CD8-positive, alpha-beta memory T cell (primary cell): ENCODE results near the gene GLIPR1L2. TPM values are rescaled to one million over a fixed set of nuclear protein-coding genes. Genes with fewer than 3 reads are reported as not detected.

Experiments
- CTCF ChIA-PET: fragments of 350-600 bp; sonication (Branson Sonifier 250); formaldehyde crosslinking; loops from one replicate; lab custom pipeline; 2021; ENCODE audit warnings: antibody characterized with exemption; lab: Charles Lee
- POLR2A ChIA-PET: fragments of 350-600 bp; sonication (Branson Sonifier 250); formaldehyde crosslinking; loops from one replicate; lab custom pipeline; 2021; ENCODE audit warnings: antibody characterized with exemption; lab: Charles Lee
- DNase-seq, 5 donors: peaks; one replicate each; pipeline versions ENCODE4 v3.0.0 to v3.0.0-alpha.2; 2020 to 2022; ENCODE audit warnings: mixed read lengths in 1 of 5
- H3K27ac ChIP-seq: one replicate; pipeline ENCODE4 v1.7.0; 2013; ENCODE audit warnings: low read depth, mild to moderate bottlenecking, low read length, moderate library complexity
- H3K27me3 ChIP-seq: 2 replicates; pipeline ENCODE4 v1.7.0; 2013; ENCODE audit warnings: low read length, mild to moderate bottlenecking; ENCODE audit not compliant: insufficient read depth, poor library complexity, severe bottlenecking
- H3K36me3 ChIP-seq: 2 replicates; pipeline ENCODE4 v1.7.0; 2013; ENCODE audit warnings: mild to moderate bottlenecking, low read length, moderate library complexity; ENCODE audit not compliant: insufficient read depth
- H3K4me1 ChIP-seq: 2 replicates; pipeline ENCODE4 v1.7.0; 2013; ENCODE audit warnings: mild to moderate bottlenecking, low read length, moderate library complexity; ENCODE audit not compliant: insufficient read depth
- H3K4me3 ChIP-seq: 2 replicates; pipeline ENCODE4 v1.7.0; 2013; ENCODE audit warnings: mild to moderate bottlenecking, low read length
- H3K9me3 ChIP-seq: 2 replicates; pipeline ENCODE4 v1.7.0; 2013; ENCODE audit warnings: mild to moderate bottlenecking, low read length
- H3K27ac Mint-ChIP-seq, 8 donors: one replicate each; pipeline ENCODE4 v1.8.0; 2020 to 2021; ENCODE audit warnings: mixed read lengths in 8 of 8, mild to moderate bottlenecking in 6 of 8, inconsistent platforms in 3 of 8, moderate library complexity in 3 of 8
- H3K27me3 Mint-ChIP-seq, 2 donors: one replicate each; pipeline ENCODE4 v1.8.0; 2020 to 2021; ENCODE audit warnings: mixed read lengths in 2 of 2, mild to moderate bottlenecking in 1 of 2, moderate library complexity in 1 of 2
- H3K36me3 Mint-ChIP-seq, 3 donors: one replicate each; pipeline ENCODE4 v1.8.0; 2020 to 2021; ENCODE audit warnings: mixed read lengths in 3 of 3, inconsistent platforms in 1 of 3, mild to moderate bottlenecking in 1 of 3
- H3K4me1 Mint-ChIP-seq, 3 donors: one replicate each; pipeline ENCODE4 v1.8.0; 2020 to 2021; ENCODE audit warnings: mixed read lengths in 3 of 3, inconsistent platforms in 1 of 3, mild to moderate bottlenecking in 1 of 3
- H3K4me3 Mint-ChIP-seq, 7 donors: one replicate each; pipeline ENCODE4 v1.8.0; 2020 to 2021; ENCODE audit warnings: mixed read lengths in 7 of 7, mild to moderate bottlenecking in 6 of 7, moderate library complexity in 4 of 7, inconsistent platforms in 2 of 7
- H3K9me3 Mint-ChIP-seq, 5 donors: one replicate each; pipeline ENCODE4 v1.8.0; 2020 to 2022; ENCODE audit warnings: mixed read lengths in 5 of 5, mild to moderate bottlenecking in 3 of 5, moderate library complexity in 2 of 5, inconsistent platforms in 1 of 5
- polyA plus RNA-seq: library from polyadenylated mRNA; unstranded; fragments of 300-500 nt; fragmentation: Illumina TruSeq; gene quantifications from one replicate; pipeline ENCODE4 v1.2.3, GENCODE V29; 2021
- total RNA-seq, 2 experiments: library from RNA; stranded (reverse); gene quantifications; one replicate each; pipeline ENCODE4 v1.2.3, GENCODE V29; 2021

GLIPR1L2 gene
- total and polyA plus RNA-seq, 3 experiments from 2014 or later = 0.92 TPM; not detected in 2

DNA sequence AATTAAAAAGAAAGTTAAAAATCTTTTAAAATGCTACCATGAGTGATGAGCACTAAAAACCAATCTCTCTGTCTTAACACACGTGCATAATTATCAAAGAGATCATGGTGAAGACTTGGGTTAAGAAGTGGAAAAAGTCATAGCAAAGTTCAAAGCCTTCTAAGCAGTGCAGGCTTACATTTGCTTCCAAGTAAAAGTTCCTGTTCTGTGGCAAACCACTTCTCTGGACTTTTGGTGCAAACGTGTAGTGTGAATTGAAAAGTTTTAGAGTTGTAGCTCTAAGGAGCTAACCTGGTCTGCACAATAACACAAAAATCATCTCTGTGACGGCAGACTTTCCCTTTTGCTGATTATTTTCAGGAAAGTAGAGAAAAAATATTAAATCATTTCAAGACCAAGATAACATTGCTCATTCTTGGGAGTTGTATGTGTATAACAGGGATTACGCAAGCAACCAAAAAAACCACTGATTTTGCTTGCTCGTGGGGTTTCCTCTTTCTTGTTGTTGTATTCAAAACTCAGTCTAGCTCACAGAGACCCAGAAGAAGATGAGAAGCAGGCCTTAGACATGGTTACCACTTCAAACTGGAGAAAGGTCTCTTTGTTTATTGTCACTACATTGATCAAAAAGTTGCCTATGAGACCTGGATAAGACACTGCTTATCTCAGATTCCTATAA lies 87.4 kb downstream of the GLIPR1L2 start:
- H3K36me3 ChIP-seq = no peaks in the 10 kb centered on the region
- Mint-ChIP-seq H3K27me3 (peaks cover 0 to 4% of the 10 kb centered on the region in 2 donors), H3K4me3 (peak overlapping the region; percentile 19 to 75 (median 47)), H3K4me1 (peaks cover 54 to 61% (median 60%) of the 10 kb centered on the region in 3 donors), H3K36me3 (peaks cover 0 to 24% (median 2%) of the 10 kb centered on the region in 3 donors), H3K9me3 (peaks cover 0 to 2% (median 0%) of the 10 kb centered on the region in 5 donors), H3K27ac (peak overlapping the region; percentile 86 to 98 (median 97))
- no peak overlapping the region for H3K27ac ChIP-seq
- H3K9me3 ChIP-seq = no peaks in the 10 kb centered on the region
- no peak overlapping the region for H3K4me3 ChIP-seq
- H3K4me1 ChIP-seq = peaks cover 52% of the 10 kb centered on the region
- no peaks in the 10 kb centered on the region for H3K27me3 ChIP-seq
- ChIA-PET POLR2A (interaction anchor here (1.7 kb wide), 1 partner anchor 1080 kb away, joined by 5 read pairs; no protein-coding TSS in a partner anchor), CTCF (interaction anchor here (1.9 to 4.7 kb wide), 3 partner anchors 22 to 82 kb away, joined by 5 to 27 read pairs (median 8); no protein-coding TSS in a partner anchor)
- peak in 3 of 5 donors; percentile 59 to 86 (median 67) for DNase-seq

DNA sequence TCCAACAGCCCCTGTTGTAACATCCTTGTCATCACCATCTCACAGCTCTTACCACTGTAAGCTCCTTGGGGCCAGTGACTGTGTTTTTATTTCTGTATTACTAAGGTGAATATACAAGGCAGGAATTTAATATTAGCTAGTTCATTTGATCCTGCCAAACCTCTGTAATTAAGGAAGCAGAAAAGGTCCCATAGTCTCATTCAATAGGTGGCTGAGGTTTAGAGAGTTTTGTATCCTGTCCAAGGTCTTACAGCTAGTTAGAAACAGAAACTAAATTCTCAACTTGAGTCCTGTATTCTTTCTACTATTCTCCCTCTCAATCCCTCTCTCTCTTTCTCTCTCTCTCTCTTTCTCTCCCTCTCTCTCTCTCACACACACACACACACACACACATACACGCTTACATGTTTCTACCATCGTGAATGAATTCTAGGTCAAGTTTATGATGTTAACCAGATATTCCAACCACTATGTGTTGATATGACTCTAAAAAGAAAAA lies 89.1 kb downstream of the GLIPR1L2 start:
- Histone ChIP-seq H3K27me3 (no peaks in the 10 kb centered on the region), H3K4me1 (peaks cover 64% of the 10 kb centered on the region), H3K4me3 (peak overlapping the region; percentile 80), H3K9me3 (no peaks in the 10 kb centered on the region), H3K36me3 (no peaks in the 10 kb centered on the region), H3K27ac (peak overlapping the region; percentile 80)
- peaks cover 0 to 2% (median 0%) of the 10 kb centered on the region in 5 donors for H3K9me3 Mint-ChIP-seq
- POLR2A ChIA-PET = interaction anchor here (0.6 to 1.8 kb wide), 10 partner anchors 20 to 1079 kb away, joined by 3 to 12 read pairs (median 4); partner anchors contain the start of genes GLIPR1L2, KRR1 and PHLDA1
- CTCF ChIA-PET = interaction anchor here (1.0 to 4.7 kb wide), 9 partner anchors 17 to 557 kb away, joined by 3 to 27 read pairs (median 4); partner anchors contain the start of genes GLIPR1L2 and PHLDA1
- H3K4me1 Mint-ChIP-seq = peaks cover 71 to 78% (median 78%) of the 10 kb centered on the region in 3 donors
- H3K4me3 Mint-ChIP-seq = peak overlapping the region; percentile 96 to 99 (median 97)
- peak overlapping the region; percentile 86 to 98 (median 97) for H3K27ac Mint-ChIP-seq
- peak in 1 of 5 donors; percentile 61 for DNase-seq
- peaks cover 0 to 2% of the 10 kb centered on the region in 2 donors for H3K27me3 Mint-ChIP-seq
- H3K36me3 Mint-ChIP-seq = peaks cover 0 to 42% (median 8%) of the 10 kb centered on the region in 3 donors

DNA sequence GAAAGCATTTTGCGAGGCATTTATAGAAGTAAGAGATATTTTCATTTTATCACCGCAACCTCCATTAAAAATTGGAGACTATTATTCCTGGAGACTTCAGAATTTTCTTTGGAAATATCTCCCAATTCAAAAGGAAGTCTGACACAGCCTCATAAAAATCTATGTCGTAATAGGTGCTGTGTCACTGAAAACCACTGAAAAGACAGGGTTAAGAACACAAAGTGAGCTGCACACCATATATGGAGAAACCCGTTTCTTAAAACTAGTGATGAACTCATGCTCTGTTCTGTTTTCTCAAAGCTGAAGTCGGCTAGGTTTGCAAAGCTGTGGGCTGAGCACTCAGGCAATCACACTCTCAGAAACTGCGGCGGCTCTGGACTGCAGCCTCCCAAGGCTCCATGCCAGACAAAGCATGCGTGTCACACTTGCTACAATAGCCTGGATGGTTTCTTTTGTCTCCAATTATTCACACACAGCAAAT lies 89.6 kb downstream of the GLIPR1L2 start, which contains the start of gene GLIPR1:
TSS of gene GLIPR1 (plus strand) at position 287 of the 481 bp plus-strand sequence. CDS start at position 413, 126 bp downstream.
- peak within 1 kb of the TSS; percentile 80 for H3K27ac ChIP-seq
- H3K4me1 Mint-ChIP-seq = peaks cover 75 to 83% (median 83%) of the 10 kb centered on the region in 3 donors

DNA sequence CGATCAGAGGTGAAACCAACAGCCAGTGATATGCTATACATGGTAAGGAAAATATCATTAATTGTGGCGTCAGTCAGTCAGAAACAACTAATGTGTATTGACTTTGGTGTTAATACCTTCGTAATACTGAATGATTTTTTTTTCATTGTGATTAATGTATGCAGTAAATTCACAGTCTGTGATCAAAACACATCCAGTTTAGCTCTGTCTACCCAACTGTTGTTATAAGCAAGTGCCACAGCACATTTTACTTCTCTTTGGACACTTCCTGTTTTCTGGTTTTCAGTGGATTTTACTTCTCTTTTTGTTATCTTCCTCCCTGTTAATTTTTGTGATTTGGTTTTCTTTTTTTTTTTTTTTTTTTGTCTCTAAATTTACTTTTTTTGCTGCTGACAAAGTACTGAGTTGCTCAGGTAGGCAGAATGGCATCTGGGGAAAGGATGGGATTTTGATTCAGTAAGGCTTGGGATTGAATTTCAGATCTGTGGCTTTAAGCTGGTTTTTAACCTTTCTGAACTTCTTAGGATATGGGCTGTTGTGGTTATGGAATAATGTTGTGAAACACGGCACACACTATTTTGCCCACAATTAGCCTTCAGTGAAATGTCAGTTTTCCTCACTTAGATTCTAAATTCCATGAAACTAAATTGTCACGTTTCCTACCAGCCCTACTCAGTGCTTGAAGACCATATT lies 90.3 kb downstream of the GLIPR1L2 start:
- DNase-seq = no peak
- ChIA-PET CTCF (interaction anchor here (1.0 to 4.7 kb wide), 7 partner anchors 18 to 550 kb away, joined by 3 to 27 read pairs (median 4); partner anchors contain the start of genes GLIPR1L2 and PHLDA1), POLR2A (interaction anchor here (0.7 to 1.8 kb wide), 9 partner anchors 24 to 598 kb away, joined by 3 to 12 read pairs (median 7); partner anchors contain the start of genes GLIPR1L2 and PHLDA1)
- H3K4me1 Mint-ChIP-seq = peaks cover 80 to 89% (median 88%) of the 10 kb centered on the region in 3 donors
- no peaks in the 10 kb centered on the region for H3K9me3 ChIP-seq
- H3K4me3 ChIP-seq = peak overlapping the region; percentile 80
- peaks cover 71% of the 10 kb centered on the region for H3K4me1 ChIP-seq
- H3K27me3 ChIP-seq = no peaks in the 10 kb centered on the region
- peaks cover 0 to 50% (median 12%) of the 10 kb centered on the region in 3 donors for H3K36me3 Mint-ChIP-seq
- H3K36me3 ChIP-seq = no peaks in the 10 kb centered on the region
- peak overlapping the region; percentile 96 to 99 (median 97) for H3K4me3 Mint-ChIP-seq
- H3K27me3 Mint-ChIP-seq = peaks cover 0 to 2% of the 10 kb centered on the region in 2 donors
- H3K9me3 Mint-ChIP-seq = peaks cover 0 to 2% (median 0%) of the 10 kb centered on the region in 5 donors
- peak overlapping the region; percentile 86 to 98 (median 97) for H3K27ac Mint-ChIP-seq
- H3K27ac ChIP-seq = peak overlapping the region; percentile 80

More for the DNA sequence above, 89.6 kb downstream of the GLIPR1L2 start, which contains the start of gene GLIPR1:
- Histone ChIP-seq H3K4me3 (peak within 1 kb of the TSS; percentile 80), H3K36me3 (no peaks in the 10 kb centered on the region), H3K4me1 (peaks cover 65% of the 10 kb centered on the region), H3K9me3 (no peaks in the 10 kb centered on the region), H3K27me3 (no peaks in the 10 kb centered on the region)
- Mint-ChIP-seq H3K27ac (peak within 1 kb of the TSS; percentile 86 to 98 (median 97)), H3K36me3 (peaks cover 0 to 45% (median 12%) of the 10 kb centered on the region in 3 donors), H3K27me3 (peaks cover 0 to 2% of the 10 kb centered on the region in 2 donors), H3K4me3 (peak within 1 kb of the TSS; percentile 96 to 99 (median 97)), H3K9me3 (peaks cover 0 to 2% (median 0%) of the 10 kb centered on the region in 5 donors)
- ChIA-PET POLR2A (interaction anchor here (0.7 to 1.8 kb wide), 10 partner anchors 23 to 599 kb away, joined by 3 to 12 read pairs (median 6); partner anchors contain the start of genes GLIPR1L2, KRR1 and PHLDA1), CTCF (interaction anchor here (1.0 to 4.7 kb wide), 8 partner anchors 17 to 556 kb away, joined by 3 to 27 read pairs (median 4); partner anchors contain the start of genes GLIPR1L2 and PHLDA1)
- peak; percentile 43 to 84 (median 77) for DNase-seq

DNA sequence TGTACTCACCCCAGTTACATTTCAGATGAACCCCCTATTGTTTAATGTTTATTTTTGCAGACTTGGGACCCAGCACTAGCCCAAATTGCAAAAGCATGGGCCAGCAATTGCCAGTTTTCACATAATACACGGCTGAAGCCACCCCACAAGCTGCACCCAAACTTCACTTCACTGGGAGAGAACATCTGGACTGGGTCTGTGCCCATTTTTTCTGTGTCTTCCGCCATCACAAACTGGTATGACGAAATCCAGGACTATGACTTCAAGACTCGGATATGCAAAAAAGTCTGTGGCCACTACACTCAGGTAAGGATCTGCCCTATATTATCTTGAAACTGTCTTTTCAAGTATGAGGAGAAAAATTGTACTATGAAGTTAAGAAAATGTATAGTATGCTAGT lies 90.9 kb downstream of the GLIPR1L2 start:
- ChIA-PET POLR2A (interaction anchor here (0.7 to 1.4 kb wide), 3 partner anchors 10 to 181 kb away, joined by 4 to 10 read pairs (median 6); no protein-coding TSS in a partner anchor), CTCF (interaction anchor here (3.5 to 4.7 kb wide), 3 partner anchors 25 to 90 kb away, joined by 18 to 27 read pairs (median 18); partner anchors contain the start of gene GLIPR1L2)
- H3K36me3 ChIP-seq = no peaks in the 10 kb centered on the region
- Mint-ChIP-seq H3K36me3 (peaks cover 0 to 56% (median 15%) of the 10 kb centered on the region in 3 donors), H3K27ac (peak overlapping the region; percentile 86 to 98 (median 97)), H3K27me3 (peaks cover 0 to 2% of the 10 kb centered on the region in 2 donors), H3K4me3 (peak overlapping the region; percentile 96 to 99 (median 97)), H3K9me3 (peaks cover 0 to 2% (median 0%) of the 10 kb centered on the region in 5 donors), H3K4me1 (peaks cover 85 to 95% (median 94%) of the 10 kb centered on the region in 3 donors)
- peak overlapping the region; percentile 80 for H3K4me3 ChIP-seq
- H3K9me3 ChIP-seq = no peaks in the 10 kb centered on the region
- H3K4me1 ChIP-seq = peaks cover 76% of the 10 kb centered on the region
- DNase-seq = no peak
- no peaks in the 10 kb centered on the region for H3K27me3 ChIP-seq
- H3K27ac ChIP-seq = peak overlapping the region; percentile 80
